Measurements from ENCODE around the gene ZMIZ1. TPM values are rescaled to one million over a fixed set of nuclear protein-coding genes. Genes with fewer than 3 reads are reported as not detected.

ZMIZ1 gene
- total RNA-seq, 1 experiment from 2014 or later: 28.4 TPM

GRCh38 chr10:79262959-79263746 is 194.4 kb downstream of the ZMIZ1 start:
- no peaks in the 10 kb centered on the region for H3K9me2 ChIP-seq (ENCODE audit: insufficient read depth)
- H3K4me2 ChIP-seq (ENCODE audit: low read length): no peak overlapping the region
- CTCF ChIA-PET: no interaction called here
- no peak overlapping the region for H3K4me3 ChIP-seq (replicated peaks in 1 of 2; ENCODE audit: low read depth in 1 of 2, low read length in 2 of 2)
- H3K9me3 ChIP-seq (ENCODE audit: control insufficient read depth in 1 of 2, insufficient read depth in 1 of 2, low read depth in 1 of 2, low read length in 2 of 2): no peaks in the 10 kb centered on the region
- no peak for DNase-seq (ENCODE audit: low read depth, low spot score)
- POLR2A ChIA-PET: no interaction called here
- no peaks in the 10 kb centered on the region for H4K20me1 ChIP-seq (ENCODE audit: insufficient read depth)
- H3K36me3 ChIP-seq (ENCODE audit: control insufficient read depth in 1 of 2, insufficient read depth in 2 of 2, low read length in 2 of 2): no peaks in the 10 kb centered on the region
- H2AFZ ChIP-seq (ENCODE audit: low read depth, low read length, poor library complexity, severe bottlenecking): no peak overlapping the region
- no peaks in the 10 kb centered on the region for H3K27me3 ChIP-seq (ENCODE audit: insufficient read depth, low read length)
- no peak overlapping the region for H3K27ac ChIP-seq (ENCODE audit: low read depth, low read length)
- TF ChIP-seq EZH2phosphoT487 (IDR thresholded peaks at IDR 0.05; ENCODE audit: borderline replicate concordance) (no peak), SIN3A (IDR thresholded peaks at IDR 0.05; ENCODE audit: low read depth) (no peak), EGR1 (IDR thresholded peaks at IDR 0.05; ENCODE audit: low read depth) (no peak), ZNF274 (IDR thresholded peaks at IDR 0.05; ENCODE audit: low read depth, low read length) (no peak), JUND (IDR thresholded peaks at IDR 0.05) (no peak), EZH2 (IDR thresholded peaks at IDR 0.05) (no peak), SP1 (IDR thresholded peaks at IDR 0.05; ENCODE audit: low read depth) (no peak), SRF (IDR thresholded peaks at IDR 0.05; ENCODE audit: low read depth) (no peak), CEBPB (IDR thresholded peaks at IDR 0.05; ENCODE audit: low read depth) (no peak), ZFX (IDR thresholded peaks at IDR 0.05) (no peak), RAD21 (IDR thresholded peaks at IDR 0.05; ENCODE audit: low read depth) (no peak), MAX (IDR thresholded peaks at IDR 0.05) (no peak)
- TF ChIP-seq, protein P1, sequence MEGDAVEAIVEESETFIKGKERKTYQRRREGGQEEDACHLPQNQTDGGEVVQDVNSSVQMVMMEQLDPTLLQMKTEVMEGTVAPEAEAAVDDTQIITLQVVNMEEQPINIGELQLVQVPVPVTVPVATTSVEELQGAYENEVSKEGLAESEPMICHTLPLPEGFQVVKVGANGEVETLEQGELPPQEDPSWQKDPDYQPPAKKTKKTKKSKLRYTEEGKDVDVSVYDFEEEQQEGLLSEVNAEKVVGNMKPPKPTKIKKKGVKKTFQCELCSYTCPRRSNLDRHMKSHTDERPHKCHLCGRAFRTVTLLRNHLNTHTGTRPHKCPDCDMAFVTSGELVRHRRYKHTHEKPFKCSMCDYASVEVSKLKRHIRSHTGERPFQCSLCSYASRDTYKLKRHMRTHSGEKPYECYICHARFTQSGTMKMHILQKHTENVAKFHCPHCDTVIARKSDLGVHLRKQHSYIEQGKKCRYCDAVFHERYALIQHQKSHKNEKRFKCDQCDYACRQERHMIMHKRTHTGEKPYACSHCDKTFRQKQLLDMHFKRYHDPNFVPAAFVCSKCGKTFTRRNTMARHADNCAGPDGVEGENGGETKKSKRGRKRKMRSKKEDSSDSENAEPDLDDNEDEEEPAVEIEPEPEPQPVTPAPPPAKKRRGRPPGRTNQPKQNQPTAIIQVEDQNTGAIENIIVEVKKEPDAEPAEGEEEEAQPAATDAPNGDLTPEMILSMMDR (IDR thresholded peaks at IDR 0.05 in 2 of 3, conservative IDR thresholded peaks at IDR 0.05 in 1 of 3; ENCODE audit: borderline replicate concordance in 1 of 3, insufficient read depth in 1 of 3, low read depth in 2 of 3, low read length in 2 of 3): no peak
- TF ChIP-seq, protein P2, sequence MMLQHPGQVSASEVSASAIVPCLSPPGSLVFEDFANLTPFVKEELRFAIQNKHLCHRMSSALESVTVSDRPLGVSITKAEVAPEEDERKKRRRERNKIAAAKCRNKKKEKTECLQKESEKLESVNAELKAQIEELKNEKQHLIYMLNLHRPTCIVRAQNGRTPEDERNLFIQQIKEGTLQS (IDR thresholded peaks at IDR 0.05): no peak
- H3K79me2 ChIP-seq (ENCODE audit: insufficient read depth, low read length): no peaks in the 10 kb centered on the region
- intact Hi-C loops (cut with micrococcal nuclease): no loop called here
- H3K4me1 ChIP-seq (ENCODE audit: control insufficient read depth in 1 of 2, insufficient read depth in 2 of 2, low read length in 2 of 2): peaks cover 7 to 23% of the 10 kb centered on the region in 2 experiments; a peak in 3 of 4 replicates
- BruUV-seq (replicated peaks): no TSS peak
- RAD21 ChIA-PET (ENCODE audit: low non-redundant PET in 1 of 2, low total read pairs in 2 of 2, uncharacterized antibody in 2 of 2, unreplicated experiment in 2 of 2): no interaction called here
- ATAC-seq: no peak
- no peak overlapping the region for H3K9ac ChIP-seq (ENCODE audit: low read length)
